K562 (cell line): ENCODE data around the gene LCN12. TPM values are rescaled to one million over a fixed set of nuclear protein-coding genes. Genes with fewer than 3 reads are reported as not detected.
A peak's percentile ranks its signal among the peaks of the same experiment; 100 is the strongest.

Experiments used
- ATAC-seq: fragments of 200-7000 bp; cut with Tn5 transposase; 3 replicates; pipeline ENCODE4 v1.9.1; 2020; ENCODE audit warnings: moderate library complexity
- BruUV-seq: library from RNA; stranded (reverse); fragments of 400-500 nt; replicated peaks from 2 replicates; lab custom pipeline; 2021; lab: Mats Ljungman, UMichigan
- CTCF ChIA-PET: fragments of 300-600 bp; formaldehyde crosslinking; extraction: SDS; loops from one replicate; lab custom pipeline; 2021; ENCODE audit warnings: low intra/inter-chr PET ratio; lab: Yijun Ruan, JAX
- POLR2A ChIA-PET: fragments of 300-600, 350-650 bp; sonication (Branson Sonifier 250); formaldehyde crosslinking; extraction: SDS; loops from one replicate; lab custom pipeline; 2021; ENCODE audit warnings: antibody characterized with exemption, inconsistent platforms; lab: Yijun Ruan, JAX
- DNase-seq, 4 experiments: peaks; one replicate each; pipeline versions ENCODE4 v3.0.0 to v3.0.0-alpha.2; 2011 to 2018; ENCODE audit warnings: low spot score in 3 of 4, mixed read lengths in 3 of 4; ENCODE audit errors: extremely low read depth in 1 of 4
- FAIRE-seq: peaks from 2 replicates; lab custom pipeline; 2011; peaks lifted over from hg19 to GRCh38; lab: Jason Lieb, UNC
- H2AFZ ChIP-seq: 2 replicates; pipeline ENCODE4 v1.6.0; 2011; ENCODE audit warnings: low read depth, low read length, control low read depth, inconsistent platforms
- H3K27ac ChIP-seq: fragments of 200-600 bp; 3 replicates; pipeline ENCODE4 v1.8.0; 2011; ENCODE audit warnings: low read depth, mild to moderate bottlenecking, control low read depth, inconsistent platforms, low read length, moderate library complexity, mixed read lengths; ENCODE audit errors: extremely low read depth
- H3K27me3 ChIP-seq, 2 experiments: fragments of 300-600 bp in 1 of 2; 2 replicates in 1 of 2; 3 replicates in 1 of 2; pipeline versions ENCODE4 v1.6.0 to v1.8.0; 2011; ENCODE audit warnings: inconsistent platforms in 2 of 2, low read length in 2 of 2, mild to moderate bottlenecking in 1 of 2, mixed read lengths in 1 of 2, moderate library complexity in 1 of 2; ENCODE audit not compliant: control insufficient read depth in 2 of 2, insufficient read depth in 2 of 2
- H3K36me3 ChIP-seq: fragments of 300-600 bp; 3 replicates; pipeline ENCODE4 v1.8.0; 2011; ENCODE audit warnings: mild to moderate bottlenecking, low read length, inconsistent platforms; ENCODE audit not compliant: control insufficient read depth, insufficient read depth
- H3K4me1 ChIP-seq, 2 experiments: fragments of 200-600 bp in 1 of 2; replicated peaks in 1 of 2; 2 replicates in 1 of 2; 3 replicates in 1 of 2; pipeline versions ENCODE4 v1.5.1 to v1.8.0; 2011; ENCODE audit warnings: inconsistent platforms in 2 of 2, low read length in 2 of 2, mild to moderate bottlenecking in 1 of 2, mixed read lengths in 1 of 2, moderate library complexity in 1 of 2; ENCODE audit not compliant: control insufficient read depth in 2 of 2, insufficient read depth in 2 of 2
- H3K4me2 ChIP-seq: 2 replicates; pipeline ENCODE4 v1.6.1; 2011; ENCODE audit warnings: low read length, control low read depth, inconsistent platforms, mixed read lengths; ENCODE audit not compliant: insufficient read depth
- H3K4me3 ChIP-seq: fragments of 200-600 bp; sonication (generic), shearing (Covaris generic); 2 replicates; pipeline ENCODE4 v1.5.1; 2016; ENCODE audit warnings: control low read depth, inconsistent platforms
- H3K79me2 ChIP-seq: fragments of 200-600 bp; 3 replicates; pipeline ENCODE4 v1.8.0; 2011; ENCODE audit warnings: low read length, inconsistent platforms; ENCODE audit not compliant: control insufficient read depth, insufficient read depth
- H3K9ac ChIP-seq, 2 experiments: 2 replicates each; pipeline versions ENCODE4 v1.6.0 to v1.6.1; 2011; ENCODE audit warnings: low read depth in 2 of 2, low read length in 2 of 2, control low read depth in 1 of 2, inconsistent platforms in 1 of 2, mild to moderate bottlenecking in 1 of 2, mixed read lengths in 1 of 2; ENCODE audit not compliant: insufficient read depth in 1 of 2
- H3K9me1 ChIP-seq: one replicate; pipeline ENCODE4 v1.6.0; 2011; ENCODE audit warnings: inconsistent platforms, mild to moderate bottlenecking, low read length, moderate library complexity; ENCODE audit not compliant: control insufficient read depth, insufficient read depth
- H3K9me3 ChIP-seq: replicated peaks from 2 replicates; pipeline ENCODE4 v1.5.1; 2011; ENCODE audit warnings: low read depth, low read length, inconsistent platforms; ENCODE audit not compliant: control insufficient read depth, insufficient read depth
- H4K20me1 ChIP-seq: replicated peaks from 2 replicates; pipeline ENCODE4 v1.6.1; 2011; ENCODE audit warnings: low read length, inconsistent platforms, mixed read lengths; ENCODE audit not compliant: control insufficient read depth, insufficient read depth
- EZH2 ChIP-seq: IDR thresholded peaks from 2 replicates; pipeline ENCODE4 v1.6.1; 2012; ENCODE audit warnings: low read depth, mild to moderate bottlenecking, inconsistent platforms, low read length, borderline replicate concordance
- HDAC2 ChIP-seq: fragments of 450-650 bp; IDR thresholded peaks from 2 replicates; pipeline ENCODE4 v1.6.1; 2016; ENCODE audit warnings: mild to moderate bottlenecking
- NCOA6 ChIP-seq: fragments of 450-650 bp; IDR thresholded peaks from 2 replicates; pipeline ENCODE4 v1.6.1; 2017; ENCODE audit warnings: mild to moderate bottlenecking
- NFYB ChIP-seq: IDR thresholded peaks from 2 replicates; pipeline ENCODE4 v1.6.1; 2011; ENCODE audit warnings: mild to moderate bottlenecking, moderate library complexity; ENCODE audit not compliant: insufficient read length; ENCODE audit errors: extremely low read depth
- PHF8 ChIP-seq: fragments of 200-600 bp; sonication (generic); IDR thresholded peaks from 2 replicates; pipeline ENCODE4 v1.6.1; 2012; ENCODE audit warnings: mixed run types, mild to moderate bottlenecking, inconsistent platforms, low read length, moderate library complexity, borderline replicate concordance
- SOX6 ChIP-seq: fragments of 450-650 bp; IDR thresholded peaks from 2 replicates; pipeline ENCODE4 v1.6.1; 2014; ENCODE audit warnings: mild to moderate bottlenecking
- SRSF3 ChIP-seq: fragments of 200-400 bp; formaldehyde crosslinking; IDR thresholded peaks from 2 replicates; pipeline ENCODE4 v1.6.1; 2016; ENCODE audit warnings: mild to moderate bottlenecking, low read length, moderate library complexity; ENCODE audit not compliant: insufficient read depth
- TCF7 ChIP-seq: sonication (generic); IDR thresholded peaks from 2 replicates; pipeline ENCODE4 v1.6.1; 2016; ENCODE audit warnings: antibody characterized with exemption, borderline replicate concordance
- ZNF232 ChIP-seq: sonication (generic); formaldehyde crosslinking; IDR thresholded peaks from 2 replicates; pipeline ENCODE4 v1.8.0; 2022; ENCODE audit warnings: mild to moderate bottlenecking, missing genetic modification reagents
- ZNF253 ChIP-seq: fragments of 250-450 bp; sonication (Bioruptor Pico); conservative IDR thresholded peaks from 2 replicates; pipeline ENCODE4 v1.6.1; 2021; ENCODE audit warnings: mild to moderate bottlenecking
- WGBS: fragments of 100-300 bp; shearing (Covaris generic); methylation state at CpG from one replicate; pipeline ENCODE4 v1.1.6; 2016; ENCODE audit warnings: low coverage, mixed read lengths; ENCODE audit not compliant: insufficient coverage; ENCODE audit errors: missing lambda C conversion rate; 5-methylcytosine and 5-hydroxymethylcytosine counted together
- in situ Hi-C: fragments of 300-500 bp; cut with MboI; formaldehyde crosslinking; loops from 4 replicates; pipeline ENCODE4 v1.15.0; 2018; ENCODE audit warnings: inconsistent platforms, mixed read lengths
- intact Hi-C: fragments of 100-400 bp; cut with micrococcal nuclease; formaldehyde crosslinking; loops from 2 replicates; pipeline ENCODE4 v1.14.2; 2022
- polyA plus RNA-seq, 8 experiments: library from polyadenylated mRNA; depleted of rRNA in 4 of 8; stranded (reverse) in 5 of 8; unstranded in 3 of 8; fragments of >200 nt; fragmentation: Nextera tagmentation in 2 of 8; fragmentation: Illumina TruSeq in 1 of 8; extraction: Ambion mirVana in 2 of 8; extraction: Trizol in 1 of 8; gene quantifications; 2 replicates each; pipeline versions ENCODE4 v1.2.1 to v1.2.3, GENCODE V29; 2011 to 2014; ENCODE audit warnings: inconsistent platforms in 1 of 8, missing spikeins in 1 of 8
- total RNA-seq, 7 experiments: library from RNA; depleted of rRNA in 6 of 7; stranded (reverse); fragments of >200 nt in 6 of 7; fragmentation: Illumina TruSeq in 2 of 7; extraction: Trizol in 2 of 7; gene quantifications; 2 replicates each; pipeline versions ENCODE4 v1.2.1 to v1.2.3, GENCODE V29; 2011 to 2021; ENCODE audit warnings: low replicate concordance in 1 of 7
- TF ChIP-seq, protein P1 (sequence below): fragments of 450-650 bp; IDR thresholded peaks from 2 replicates; pipeline ENCODE4 v1.6.1; 2016; ENCODE audit warnings: missing biosample characterization, missing genetic modification characterization
- TF ChIP-seq, protein P2 (sequence below): fragments of 450-650 bp; IDR thresholded peaks from 2 replicates; pipeline ENCODE4 v1.6.1; 2016; ENCODE audit warnings: antibody characterized with exemption
- TF ChIP-seq, protein P3 (sequence below): fragments of 250-450 bp; sonication (Bioruptor Pico); IDR thresholded peaks from 2 replicates; pipeline ENCODE4 v1.5.0; 2020; ENCODE audit warnings: mild to moderate bottlenecking
- TF ChIP-seq, protein P4 (sequence below), 2 experiments: fragments of 150-350 bp in 1 of 2; IDR thresholded peaks; 2 replicates each; pipeline ENCODE4 v1.6.1; 2012 to 2016; ENCODE audit warnings: low read depth in 2 of 2, low read length in 2 of 2, mild to moderate bottlenecking in 1 of 2, moderate library complexity in 1 of 2
- TF ChIP-seq, protein P5 (sequence below): fragments of 250-450 bp; sonication (Bioruptor Pico); IDR thresholded peaks from 2 replicates; pipeline ENCODE4 v1.5.0; 2021

The LCN12 gene
- total and polyA plus RNA-seq, 9 of the 15 experiments (the other 6 are each of a cell fraction or from before 2014, with no cell fraction given) = 0.05 TPM; not detected in 8

DNA sequence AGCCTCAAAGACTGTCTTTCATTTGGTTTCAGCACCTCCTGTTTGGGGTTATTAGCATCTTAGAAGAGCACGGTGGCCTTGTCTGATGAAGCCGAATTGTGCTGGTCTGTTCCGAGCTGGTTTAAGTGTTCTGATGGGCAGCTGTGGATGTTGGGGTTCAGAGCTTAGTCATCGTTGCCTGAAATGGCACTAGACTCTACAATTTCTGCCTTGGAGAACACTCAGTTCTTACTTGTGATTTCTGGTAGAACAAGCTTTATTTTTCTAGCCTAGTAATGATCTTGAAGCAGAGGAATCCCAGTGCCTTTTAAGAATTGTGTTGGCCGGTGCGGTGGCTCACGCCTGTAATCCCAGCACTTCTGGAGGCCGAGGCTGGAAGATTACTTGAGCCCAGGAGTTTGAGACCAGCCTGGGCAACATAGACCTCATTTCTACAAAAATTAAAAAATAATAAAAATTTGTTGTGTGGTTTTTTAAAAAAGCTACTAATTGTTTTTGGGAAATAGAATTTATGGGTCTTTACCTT, 15.4 kb upstream of the LCN12 start:
- H3K36me3 ChIP-seq = peaks cover 58% of the 10 kb centered on the region; the same call in 2 of the 3 replicates
- no peaks in the 10 kb centered on the region for H4K20me1 ChIP-seq
- no peaks in the 10 kb centered on the region for H3K9me3 ChIP-seq
- no peaks in the 10 kb centered on the region for H3K27me3 ChIP-seq
- H3K9me1 ChIP-seq = peaks cover 3% of the 10 kb centered on the region
- intact Hi-C loops = no loop called here
- H3K4me2 ChIP-seq = no peak overlapping the region
- H3K4me1 ChIP-seq = peaks cover 0 to 30% of the 10 kb centered on the region in 2 experiments; a peak in 1 of 5 replicates
- H2AFZ ChIP-seq = no peak overlapping the region
- ATAC-seq (no peak), DNase-seq (no peak), FAIRE-seq (peak; percentile 37)
- ChIA-PET CTCF (no interaction called here), POLR2A (interaction anchor here (0.6 to 2.4 kb wide), 5 partner anchors 9 to 34 kb away, joined by 3 to 19 read pairs (median 6); no protein-coding TSS in a partner anchor)
- 73% methylated on average over 8 of the region's 8 CpGs for WGBS
- peak overlapping the region; percentile 1; the same call in 1 of the 3 replicates for H3K27ac ChIP-seq
- H3K79me2 ChIP-seq = peaks cover 2% of the 10 kb centered on the region; the same call in 1 of the 3 replicates
- no peak overlapping the region for H3K4me3 ChIP-seq
- no TSS peak for BruUV-seq
- H3K9ac ChIP-seq = no peak overlapping the region
- in situ Hi-C loops = no loop called here
- TF ChIP-seq ZNF232 (CRISPR knock-in tag) = no peak
- TF ChIP-seq, protein P1, sequence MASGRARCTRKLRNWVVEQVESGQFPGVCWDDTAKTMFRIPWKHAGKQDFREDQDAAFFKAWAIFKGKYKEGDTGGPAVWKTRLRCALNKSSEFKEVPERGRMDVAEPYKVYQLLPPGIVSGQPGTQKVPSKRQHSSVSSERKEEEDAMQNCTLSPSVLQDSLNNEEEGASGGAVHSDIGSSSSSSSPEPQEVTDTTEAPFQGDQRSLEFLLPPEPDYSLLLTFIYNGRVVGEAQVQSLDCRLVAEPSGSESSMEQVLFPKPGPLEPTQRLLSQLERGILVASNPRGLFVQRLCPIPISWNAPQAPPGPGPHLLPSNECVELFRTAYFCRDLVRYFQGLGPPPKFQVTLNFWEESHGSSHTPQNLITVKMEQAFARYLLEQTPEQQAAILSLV (tag) = no peak
- TF ChIP-seq SRSF3 = no peak
- no peak for TF ChIP-seq EZH2
- TF ChIP-seq PHF8 = no peak
- no peak for TF ChIP-seq TCF7
- TF ChIP-seq, protein P2, sequence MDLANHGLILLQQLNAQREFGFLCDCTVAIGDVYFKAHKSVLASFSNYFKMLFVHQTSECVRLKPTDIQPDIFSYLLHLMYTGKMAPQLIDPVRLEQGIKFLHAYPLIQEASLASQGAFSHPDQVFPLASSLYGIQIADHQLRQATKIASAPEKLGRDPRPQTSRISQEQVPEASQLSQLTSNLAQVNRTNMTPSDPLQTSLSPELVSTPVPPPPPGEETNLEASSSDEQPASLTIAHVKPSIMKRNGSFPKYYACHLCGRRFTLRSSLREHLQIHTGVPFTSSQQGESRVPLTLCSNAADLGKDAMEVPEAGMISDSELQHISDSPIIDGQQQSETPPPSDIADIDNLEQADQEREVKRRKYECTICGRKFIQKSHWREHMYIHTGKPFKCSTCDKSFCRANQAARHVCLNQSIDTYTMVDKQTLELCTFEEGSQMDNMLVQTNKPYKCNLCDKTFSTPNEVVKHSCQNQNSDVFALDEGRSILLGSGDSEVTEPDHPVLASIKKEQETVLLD = no peak
- TF ChIP-seq, protein P3, sequence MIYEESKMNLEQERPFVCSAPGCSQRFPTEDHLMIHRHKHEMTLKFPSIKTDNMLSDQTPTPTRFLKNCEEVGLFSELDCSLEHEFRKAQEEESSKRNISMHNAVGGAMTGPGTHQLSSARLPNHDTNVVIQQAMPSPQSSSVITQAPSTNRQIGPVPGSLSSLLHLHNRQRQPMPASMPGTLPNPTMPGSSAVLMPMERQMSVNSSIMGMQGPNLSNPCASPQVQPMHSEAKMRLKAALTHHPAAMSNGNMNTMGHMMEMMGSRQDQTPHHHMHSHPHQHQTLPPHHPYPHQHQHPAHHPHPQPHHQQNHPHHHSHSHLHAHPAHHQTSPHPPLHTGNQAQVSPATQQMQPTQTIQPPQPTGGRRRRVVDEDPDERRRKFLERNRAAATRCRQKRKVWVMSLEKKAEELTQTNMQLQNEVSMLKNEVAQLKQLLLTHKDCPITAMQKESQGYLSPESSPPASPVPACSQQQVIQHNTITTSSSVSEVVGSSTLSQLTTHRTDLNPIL = no peak
- TF ChIP-seq, protein P4, sequence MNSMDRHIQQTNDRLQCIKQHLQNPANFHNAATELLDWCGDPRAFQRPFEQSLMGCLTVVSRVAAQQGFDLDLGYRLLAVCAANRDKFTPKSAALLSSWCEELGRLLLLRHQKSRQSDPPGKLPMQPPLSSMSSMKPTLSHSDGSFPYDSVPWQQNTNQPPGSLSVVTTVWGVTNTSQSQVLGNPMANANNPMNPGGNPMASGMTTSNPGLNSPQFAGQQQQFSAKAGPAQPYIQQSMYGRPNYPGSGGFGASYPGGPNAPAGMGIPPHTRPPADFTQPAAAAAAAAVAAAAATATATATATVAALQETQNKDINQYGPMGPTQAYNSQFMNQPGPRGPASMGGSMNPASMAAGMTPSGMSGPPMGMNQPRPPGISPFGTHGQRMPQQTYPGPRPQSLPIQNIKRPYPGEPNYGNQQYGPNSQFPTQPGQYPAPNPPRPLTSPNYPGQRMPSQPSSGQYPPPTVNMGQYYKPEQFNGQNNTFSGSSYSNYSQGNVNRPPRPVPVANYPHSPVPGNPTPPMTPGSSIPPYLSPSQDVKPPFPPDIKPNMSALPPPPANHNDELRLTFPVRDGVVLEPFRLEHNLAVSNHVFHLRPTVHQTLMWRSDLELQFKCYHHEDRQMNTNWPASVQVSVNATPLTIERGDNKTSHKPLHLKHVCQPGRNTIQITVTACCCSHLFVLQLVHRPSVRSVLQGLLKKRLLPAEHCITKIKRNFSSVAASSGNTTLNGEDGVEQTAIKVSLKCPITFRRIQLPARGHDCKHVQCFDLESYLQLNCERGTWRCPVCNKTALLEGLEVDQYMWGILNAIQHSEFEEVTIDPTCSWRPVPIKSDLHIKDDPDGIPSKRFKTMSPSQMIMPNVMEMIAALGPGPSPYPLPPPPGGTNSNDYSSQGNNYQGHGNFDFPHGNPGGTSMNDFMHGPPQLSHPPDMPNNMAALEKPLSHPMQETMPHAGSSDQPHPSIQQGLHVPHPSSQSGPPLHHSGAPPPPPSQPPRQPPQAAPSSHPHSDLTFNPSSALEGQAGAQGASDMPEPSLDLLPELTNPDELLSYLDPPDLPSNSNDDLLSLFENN (IDR thresholded peaks at IDR 0.05; ENCODE audit: low read depth in 2 of 2, low read length in 2 of 2) = no peak
- no peak for TF ChIP-seq ZNF253 (CRISPR knock-in tag)
- TF ChIP-seq SOX6 = no peak
- no peak for TF ChIP-seq NFYB
- no peak for TF ChIP-seq HDAC2
- no peak for TF ChIP-seq NCOA6
- TF ChIP-seq, protein P5, sequence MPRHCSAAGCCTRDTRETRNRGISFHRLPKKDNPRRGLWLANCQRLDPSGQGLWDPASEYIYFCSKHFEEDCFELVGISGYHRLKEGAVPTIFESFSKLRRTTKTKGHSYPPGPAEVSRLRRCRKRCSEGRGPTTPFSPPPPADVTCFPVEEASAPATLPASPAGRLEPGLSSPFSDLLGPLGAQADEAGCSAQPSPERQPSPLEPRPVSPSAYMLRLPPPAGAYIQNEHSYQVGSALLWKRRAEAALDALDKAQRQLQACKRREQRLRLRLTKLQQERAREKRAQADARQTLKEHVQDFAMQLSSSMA (CRISPR knock-in tag) = no peak
